ENCODE results near the gene PARP16.

DNA sequence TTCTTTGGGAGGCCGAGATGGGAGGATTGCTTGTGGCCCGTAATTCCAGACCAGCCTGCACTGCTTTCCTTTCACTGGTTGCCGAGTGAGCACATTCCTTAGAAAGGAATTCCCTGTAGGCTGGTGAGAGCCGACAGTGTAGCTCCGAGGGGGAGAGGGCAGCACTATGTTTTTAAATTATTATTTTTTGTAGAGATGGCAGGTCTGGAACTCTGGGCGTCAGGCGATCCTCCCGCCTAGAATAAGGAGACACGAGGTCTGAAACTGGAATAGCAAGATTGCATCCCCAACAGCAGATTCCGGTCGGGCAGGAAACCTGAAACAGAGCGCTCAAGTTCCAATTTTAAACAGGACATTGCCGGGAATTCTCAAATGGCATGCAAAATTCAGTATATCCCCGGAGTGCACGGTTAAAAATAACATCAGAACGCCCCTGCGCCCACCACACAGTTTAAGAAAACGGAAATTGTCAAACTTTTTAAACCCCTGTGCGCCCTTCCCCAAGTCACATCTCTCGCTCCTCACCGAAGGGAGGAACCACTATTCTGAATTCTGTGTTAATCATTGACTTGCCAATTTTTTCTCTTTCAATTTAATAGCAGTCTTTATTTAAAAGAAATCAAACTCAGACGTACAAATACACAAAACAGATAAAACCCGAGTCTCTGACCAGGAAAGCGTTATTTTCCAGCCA, 17.2 kb upstream of the PARP16 start:
- TF ChIP-seq, protein P1, sequence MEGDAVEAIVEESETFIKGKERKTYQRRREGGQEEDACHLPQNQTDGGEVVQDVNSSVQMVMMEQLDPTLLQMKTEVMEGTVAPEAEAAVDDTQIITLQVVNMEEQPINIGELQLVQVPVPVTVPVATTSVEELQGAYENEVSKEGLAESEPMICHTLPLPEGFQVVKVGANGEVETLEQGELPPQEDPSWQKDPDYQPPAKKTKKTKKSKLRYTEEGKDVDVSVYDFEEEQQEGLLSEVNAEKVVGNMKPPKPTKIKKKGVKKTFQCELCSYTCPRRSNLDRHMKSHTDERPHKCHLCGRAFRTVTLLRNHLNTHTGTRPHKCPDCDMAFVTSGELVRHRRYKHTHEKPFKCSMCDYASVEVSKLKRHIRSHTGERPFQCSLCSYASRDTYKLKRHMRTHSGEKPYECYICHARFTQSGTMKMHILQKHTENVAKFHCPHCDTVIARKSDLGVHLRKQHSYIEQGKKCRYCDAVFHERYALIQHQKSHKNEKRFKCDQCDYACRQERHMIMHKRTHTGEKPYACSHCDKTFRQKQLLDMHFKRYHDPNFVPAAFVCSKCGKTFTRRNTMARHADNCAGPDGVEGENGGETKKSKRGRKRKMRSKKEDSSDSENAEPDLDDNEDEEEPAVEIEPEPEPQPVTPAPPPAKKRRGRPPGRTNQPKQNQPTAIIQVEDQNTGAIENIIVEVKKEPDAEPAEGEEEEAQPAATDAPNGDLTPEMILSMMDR (IDR thresholded peaks at IDR 0.05): no peak; the same call in 2 of the 3 replicates
- TF ChIP-seq SMC3 (IDR thresholded peaks at IDR 0.05) (no peak), USF2 (IDR thresholded peaks at IDR 0.05) (peak; percentile 20), EP300 (IDR thresholded peaks at IDR 0.05) (no peak), ZSCAN20 (CRISPR knock-in tag; IDR thresholded peaks at IDR 0.05) (no peak), REST (IDR thresholded peaks at IDR 0.05) (no peak), GATA3 (IDR thresholded peaks at IDR 0.05; ENCODE audit: borderline replicate concordance) (no peak), ELK1 (IDR thresholded peaks at IDR 0.05; ENCODE audit: low read depth, low read length) (no peak), E2F6 (IDR thresholded peaks at IDR 0.05; ENCODE audit: borderline replicate concordance, low read depth) (peak; percentile 99), MAX (IDR thresholded peaks at IDR 0.05) (peak; percentile 99), NR3C1 (IDR thresholded peaks at IDR 0.05) (no peak)
